ENCODE results near the gene MYH1.
"Not testable (repeated sequence)": the region's sequence is repeated elsewhere in the genome, so short reads cannot be mapped to it uniquely, and the experiment has no call there.

Gene MYH1

GRCh38 chr17:10549096-10549842 is 30.9 kb upstream of the MYH1 start, which contains the start of gene MYH2:
TSS of gene MYH2 (minus strand) at chr17:10549658. CDS start at chr17:10547920, 1,738 bp downstream.
- no peak for TF ChIP-seq CTCF (IDR thresholded peaks at IDR 0.05; ENCODE audit: control insufficient read depth, insufficient read depth, low read depth, low read length, missing control alignments)
- H3K4me3 ChIP-seq (ENCODE audit: control insufficient read depth, low read depth, low read length) = no peak within 1 kb of the TSS
- no peak for DNase-seq (ENCODE audit: low read depth)

- no peak for DNase-seq (ENCODE audit: low read depth)
- TF ChIP-seq CTCF (IDR thresholded peaks at IDR 0.05; ENCODE audit: control insufficient read depth, insufficient read depth, low read depth, low read length, missing control alignments) = no peak
- H3K4me3 ChIP-seq (ENCODE audit: control insufficient read depth, low read depth, low read length) = no peak overlapping the region
These were observed 29.0 kb upstream of the MYH1 start for GRCh38 chr17:10547351-10547750.

- not testable (repeated sequence) for H3K4me3 ChIP-seq (ENCODE audit: control insufficient read depth, low read depth, low read length); DNase-seq (ENCODE audit: low read depth)
These were observed 25.1 kb upstream of the MYH1 start for GRCh38 chr17:10543486-10543885.

GRCh38 chr17:10541179-10541578 is 22.8 kb upstream of the MYH1 start:
- not testable (repeated sequence) for H3K4me3 ChIP-seq (ENCODE audit: control insufficient read depth, low read depth, low read length)

GRCh38 chr17:10532026-10532425 is 13.7 kb upstream of the MYH1 start:
- no peak for TF ChIP-seq CTCF (IDR thresholded peaks at IDR 0.05; ENCODE audit: control insufficient read depth, insufficient read depth, low read depth, low read length, missing control alignments)

More at GRCh38 chr17:10541179-10541578, 22.8 kb upstream of the MYH1 start:
- not testable (repeated sequence) for DNase-seq (ENCODE audit: low read depth)

GRCh38 chr17:10527419-10527818 is 9.1 kb upstream of the MYH1 start:
- H3K4me3 ChIP-seq (ENCODE audit: control insufficient read depth, low read depth, low read length) = no peak overlapping the region
- no peak for DNase-seq (ENCODE audit: low read depth)
- no peak for TF ChIP-seq CTCF (IDR thresholded peaks at IDR 0.05; ENCODE audit: control insufficient read depth, insufficient read depth, low read depth, low read length, missing control alignments)

More at GRCh38 chr17:10532026-10532425, 13.7 kb upstream of the MYH1 start:
- H3K4me3 ChIP-seq (ENCODE audit: control insufficient read depth, low read depth, low read length) = no peak overlapping the region
- DNase-seq (ENCODE audit: low read depth) = no peak

- DNase-seq (ENCODE audit: low read depth) = no peak
These were observed 8.2 kb upstream of the MYH1 start for GRCh38 chr17:10526517-10526916.

More at GRCh38 chr17:10526517-10526916, 8.2 kb upstream of the MYH1 start:
- H3K4me3 ChIP-seq (ENCODE audit: control insufficient read depth, low read depth, low read length) = no peak overlapping the region
- TF ChIP-seq CTCF (IDR thresholded peaks at IDR 0.05; ENCODE audit: control insufficient read depth, insufficient read depth, low read depth, low read length, missing control alignments) = no peak
